GM12878 (cell line): ENCODE data around the gene NUMB. TPM values are rescaled to one million over a fixed set of nuclear protein-coding genes. Genes with fewer than 3 reads are reported as not detected.

Source experiments
- ATAC-seq: fragments of 200-7000 bp; cut with Tn5 transposase; 3 replicates; pipeline ENCODE4 v1.9.1; 2020; ENCODE audit warnings: mild to moderate bottlenecking, moderate library complexity
- BruUV-seq: library from RNA; stranded (reverse); fragments of 400-500 nt; replicated peaks from 2 replicates; lab custom pipeline; 2021; lab: Mats Ljungman, UMichigan
- CTCF ChIA-PET: fragments of 300-600 bp; sonication (Branson Sonifier 250); formaldehyde crosslinking; extraction: SDS; loops from one replicate; lab custom pipeline; 2021; ENCODE audit warnings: inconsistent platforms; lab: Yijun Ruan, JAX
- POLR2A ChIA-PET: fragments of 350-600 bp; formaldehyde crosslinking; extraction: SDS; loops from one replicate; lab custom pipeline; 2021; ENCODE audit warnings: inconsistent platforms; lab: Charles Lee
- RAD21 ChIA-PET: fragments of 300-600 bp; sonication (Branson Sonifier 250); formaldehyde crosslinking; loops from one replicate; lab custom pipeline; 2023; ENCODE audit warnings: antibody characterized with exemption; ENCODE audit not compliant: unreplicated experiment; lab: Charles Lee
- SMC1A ChIA-PET: fragments of 300-600 bp; sonication (Branson Sonifier 250); formaldehyde crosslinking; loops from one replicate; lab custom pipeline; 2023; ENCODE audit not compliant: unreplicated experiment, uncharacterized antibody; lab: Charles Lee
- DNase-seq: peaks from one replicate; pipeline ENCODE4 v3.0.0-alpha.2; 2011; ENCODE audit warnings: low read depth, low spot score
- FAIRE-seq: peaks from 3 replicates; lab custom pipeline; 2011; peaks lifted over from hg19 to GRCh38; lab: Jason Lieb, UNC
- H2AFZ ChIP-seq: 2 replicates; pipeline ENCODE4 v1.6.0; 2011; ENCODE audit warnings: low read depth, low read length, control low read depth; ENCODE audit not compliant: control insufficient read depth
- H3K27ac ChIP-seq: 2 replicates; pipeline ENCODE4 v1.5.1; 2011; ENCODE audit warnings: control low read depth; ENCODE audit not compliant: control insufficient read depth, insufficient read depth
- H3K27me3 ChIP-seq, 2 experiments: replicated peaks in 1 of 2; 2 replicates each; pipeline versions ENCODE4 v1.6.0 to v1.6.1; 2011; ENCODE audit warnings: low read length in 1 of 2; ENCODE audit not compliant: control insufficient read depth in 2 of 2, insufficient read depth in 2 of 2
- H3K36me3 ChIP-seq, 2 experiments: 2 replicates each; pipeline ENCODE4 v1.5.1; 2011; ENCODE audit warnings: low read length in 1 of 2; ENCODE audit not compliant: control insufficient read depth in 2 of 2, insufficient read depth in 2 of 2
- H3K4me1 ChIP-seq: 2 replicates; pipeline ENCODE4 v1.6.1; 2011; ENCODE audit warnings: mild to moderate bottlenecking, low read length, moderate library complexity, mixed read lengths; ENCODE audit not compliant: control insufficient read depth, insufficient read depth
- H3K4me2 ChIP-seq: 2 replicates; pipeline ENCODE4 v1.6.0; 2011; ENCODE audit warnings: control low read depth; ENCODE audit not compliant: control insufficient read depth, insufficient read depth
- H3K4me3 ChIP-seq: fragments of 200-600 bp; sonication (generic); 2 replicates; pipeline ENCODE4 v1.5.1; 2016
- H3K79me2 ChIP-seq: 2 replicates; pipeline ENCODE4 v1.6.0; 2011; ENCODE audit warnings: low read length; ENCODE audit not compliant: control insufficient read depth, insufficient read depth
- H3K9ac ChIP-seq: 2 replicates; pipeline ENCODE4 v1.8.0; 2011; ENCODE audit warnings: low read length, control low read depth, mixed read lengths; ENCODE audit not compliant: control insufficient read depth, insufficient read depth
- H3K9me3 ChIP-seq: replicated peaks from 3 replicates; pipeline ENCODE4 v1.5.1; 2011; ENCODE audit warnings: mild to moderate bottlenecking, low read length; ENCODE audit not compliant: control insufficient read depth, insufficient read depth
- H4K20me1 ChIP-seq: 2 replicates; pipeline ENCODE4 v1.6.0; 2011; ENCODE audit not compliant: control insufficient read depth, insufficient read depth
- IKZF2 ChIP-seq, 2 experiments: fragments of 450-650 bp; IDR thresholded peaks; 2 replicates each; pipeline ENCODE4 v1.6.1; 2017; ENCODE audit warnings: mild to moderate bottlenecking in 2 of 2, moderate library complexity in 2 of 2
- NFIC ChIP-seq: IDR thresholded peaks from 2 replicates; pipeline ENCODE4 v1.6.1; 2012; ENCODE audit warnings: low read depth, mild to moderate bottlenecking, inconsistent platforms, low read length, moderate library complexity
- NR2C1 ChIP-seq: fragments of 450-650 bp; IDR thresholded peaks from 2 replicates; pipeline ENCODE4 v1.6.1; 2017; ENCODE audit warnings: antibody characterized with exemption, mild to moderate bottlenecking, moderate library complexity
- POLR2A ChIP-seq: IDR thresholded peaks from 2 replicates; pipeline ENCODE4 v1.6.1; 2011; ENCODE audit warnings: low read depth, mild to moderate bottlenecking, low read length
- TAF1 ChIP-seq: IDR thresholded peaks from 2 replicates; pipeline ENCODE4 v1.6.1; 2011; ENCODE audit warnings: mild to moderate bottlenecking, low read depth, low read length, borderline replicate concordance
- WGBS: methylation state at CpG from one replicate; pipeline ENCODE4 v1.1.6; 2016; ENCODE audit warnings: low lambda C conversion rate; ENCODE audit not compliant: insufficient replicate concordance, insufficient coverage; ENCODE audit errors: missing lambda C conversion rate; 5-methylcytosine and 5-hydroxymethylcytosine counted together
- in situ Hi-C: fragments of 300-500 bp; cut with MboI; formaldehyde crosslinking; loops from 9 replicates; pipeline ENCODE4 v1.14.3; 2018; ENCODE audit warnings: mixed read lengths
- intact Hi-C: fragments of 100-400 bp; cut with micrococcal nuclease; formaldehyde crosslinking; loops from one replicate; pipeline ENCODE4 v1.14.2; 2022; ENCODE audit not compliant: unreplicated experiment
- polyA plus RNA-seq, 11 experiments: library from polyadenylated mRNA; depleted of rRNA in 4 of 11; unstranded in 6 of 11; stranded (reverse) in 5 of 11; fragments of >200 nt; fragmentation: Nextera tagmentation in 4 of 11; fragmentation: Illumina TruSeq in 1 of 11; extraction: Ambion mirVana in 4 of 11; extraction: Trizol in 1 of 11; gene quantifications; 1 replicate in 1 of 11; 2 replicates in 10 of 11; pipeline versions ENCODE4 v1.2.1 to v1.2.3, GENCODE V29; 2011 to 2016; ENCODE audit warnings: inconsistent platforms in 2 of 11, missing spikeins in 2 of 11, low read depth in 1 of 11
- total RNA-seq, 4 experiments: library from RNA; depleted of rRNA in 3 of 4; stranded (reverse); fragments of >200 nt in 3 of 4; fragmentation: Illumina TruSeq in 1 of 4; extraction: Trizol in 1 of 4; gene quantifications; 2 replicates each; pipeline versions ENCODE4 v1.2.1 to v1.2.3, GENCODE V29; 2013 to 2021

NUMB gene
- total and polyA plus RNA-seq, 10 of the 15 experiments (the other 5 are each of a cell fraction or from before 2014, with no cell fraction given): 22.0 to 147 (median 48.9) TPM

- TF ChIP-seq NFIC (no peak), NR2C1 (no peak), POLR2A (no peak), IKZF2 (IDR thresholded peaks at IDR 0.05) (no peak)
- TF ChIP-seq, all 136 proteins: peak for 0
- POLR2A ChIA-PET: interaction anchor here (0.6 to 1.4 kb wide), 4 partner anchors 9 to 18 kb away, joined by 3 to 5 read pairs (median 4); no protein-coding TSS in a partner anchor
These were observed 2.4 kb upstream of the NUMB start for GRCh38 chr14:73460691-73461127.

GRCh38 chr14:73459959-73460358, 1.6 kb upstream of the NUMB start:
- Histone ChIP-seq H4K20me1 (no peaks in the 10 kb centered on the region), H3K4me2 (no peak overlapping the region), H3K4me3 (no peak overlapping the region), H3K4me1 (peaks cover 15% of the 10 kb centered on the region), H3K9ac (no peak overlapping the region), H3K9me3 (no peaks in the 10 kb centered on the region), H3K36me3 (no peaks in the 10 kb centered on the region), H3K27me3 (no peaks in the 10 kb centered on the region), H3K27ac (no peak overlapping the region), H2AFZ (no peak overlapping the region), H3K79me2 (peaks cover 31% of the 10 kb centered on the region)
- ATAC-seq (no peak), FAIRE-seq (no peak), DNase-seq (no peak)
- TF ChIP-seq TAF1: no peak
- WGBS: 83% methylated on average over 4 of the region's 4 CpGs
- ChIA-PET CTCF (interaction anchor here (1.1 to 19.2 kb wide), 4 partner anchors 12 to 287 kb away, joined by 3 to 252 read pairs (median 12); no protein-coding TSS in a partner anchor), RAD21 (interaction anchor here (1.8 to 26.5 kb wide), 4 partner anchors 12 to 286 kb away, joined by 3 to 591 read pairs (median 9); no protein-coding TSS in a partner anchor), POLR2A (interaction anchor here (1.4 to 3.4 kb wide), 3 partner anchors 8 to 156 kb away, joined by 5 to 22 read pairs (median 13); no protein-coding TSS in a partner anchor), SMC1A (interaction anchor here (0.9 to 7.1 kb wide), 3 partner anchors 12 to 58 kb away, joined by 3 to 67 read pairs (median 4); no protein-coding TSS in a partner anchor)
- in situ Hi-C loops: no loop called here
- intact Hi-C loops: loop anchor here (5.0 kb wide), 3 partner anchors 43 to 213 kb away; no protein-coding TSS in a partner anchor
- BruUV-seq: no TSS peak

More at GRCh38 chr14:73460691-73461127, 2.4 kb upstream of the NUMB start:
- Histone ChIP-seq H3K36me3 (no peaks in the 10 kb centered on the region), H3K4me2 (no peak overlapping the region), H3K27ac (no peak overlapping the region), H3K4me1 (peaks cover 18% of the 10 kb centered on the region), H3K79me2 (peaks cover 23% of the 10 kb centered on the region), H3K9me3 (no peaks in the 10 kb centered on the region), H3K4me3 (no peak overlapping the region), H3K9ac (no peak overlapping the region), H4K20me1 (no peaks in the 10 kb centered on the region), H3K27me3 (no peaks in the 10 kb centered on the region), H2AFZ (no peak overlapping the region)
- no peak for FAIRE-seq
- in situ Hi-C loops: no loop called here
- RAD21 ChIA-PET: interaction anchor here (2.9 to 26.5 kb wide), 2 partner anchors 12 to 170 kb away, joined by 14 to 591 read pairs; no protein-coding TSS in a partner anchor
- no peak for DNase-seq
- WGBS: 47% methylated on average over 2 of the region's 2 CpGs
- no peak for ATAC-seq
- BruUV-seq: no TSS peak
- intact Hi-C loops: no loop called here
- SMC1A ChIA-PET: interaction anchor here (0.7 to 11.7 kb wide), 4 partner anchors 11 to 1181 kb away, joined by 3 to 109 read pairs (median 4); no protein-coding TSS in a partner anchor
- CTCF ChIA-PET: interaction anchor here (1.1 to 19.2 kb wide), 4 partner anchors 11 to 288 kb away, joined by 3 to 252 read pairs (median 12); no protein-coding TSS in a partner anchor
